NOMO-1 treated with DMSO at 0.1 percent for 48 hours (cell line): Measurements from ENCODE around the gene ZCCHC14.
A peak's percentile ranks its signal among the peaks of the same experiment; 100 is the strongest.
"Not testable (repeated sequence)": the region's sequence is repeated elsewhere in the genome, so short reads cannot be mapped to it uniquely, and the experiment has no call there.

Experiments used
- DNase-seq: peaks from one replicate; lab custom pipeline; 2025; ENCODE audit not compliant: unreplicated experiment; lab: John Stamatoyannopoulos, UW

The ZCCHC14 gene

DNA sequence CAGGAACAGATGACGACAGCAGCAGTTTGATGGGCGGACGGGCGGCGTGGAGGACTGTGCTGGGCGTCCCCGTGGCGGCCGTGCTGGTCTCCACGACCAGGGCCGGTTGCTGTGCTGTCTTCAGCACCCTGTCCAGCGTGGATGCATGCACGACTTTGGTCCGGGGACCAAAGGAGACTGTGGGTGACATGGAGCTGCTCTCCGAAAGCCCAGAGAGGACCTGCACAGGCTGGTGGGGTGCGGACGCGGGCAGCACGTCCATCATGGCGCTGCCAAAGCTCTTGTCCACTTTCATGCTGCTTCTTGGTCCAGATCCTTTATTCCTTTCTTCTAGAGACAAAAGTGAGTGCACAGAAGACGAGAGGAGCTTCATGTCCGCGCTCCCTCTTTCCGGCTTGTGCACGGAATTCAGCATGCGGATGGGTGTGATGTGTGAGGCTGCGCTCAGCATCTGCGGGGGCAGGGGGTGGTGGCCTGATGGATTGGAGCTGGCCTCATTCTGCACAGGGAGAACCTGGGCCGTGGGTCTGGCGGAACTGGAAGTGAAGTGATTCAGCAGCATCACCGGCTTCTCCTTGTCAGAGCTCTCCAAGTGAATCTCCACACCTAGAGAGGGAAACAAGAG, 80.3 kb downstream of the ZCCHC14 start:
- no peak for DNase-seq

GRCh38 chr16:87411375-87412271, 81.2 kb downstream of the ZCCHC14 start:
- no peak for DNase-seq

- no peak for DNase-seq
These were observed 81.9 kb downstream of the ZCCHC14 start for GRCh38 chr16:87410968-87411367.

DNA sequence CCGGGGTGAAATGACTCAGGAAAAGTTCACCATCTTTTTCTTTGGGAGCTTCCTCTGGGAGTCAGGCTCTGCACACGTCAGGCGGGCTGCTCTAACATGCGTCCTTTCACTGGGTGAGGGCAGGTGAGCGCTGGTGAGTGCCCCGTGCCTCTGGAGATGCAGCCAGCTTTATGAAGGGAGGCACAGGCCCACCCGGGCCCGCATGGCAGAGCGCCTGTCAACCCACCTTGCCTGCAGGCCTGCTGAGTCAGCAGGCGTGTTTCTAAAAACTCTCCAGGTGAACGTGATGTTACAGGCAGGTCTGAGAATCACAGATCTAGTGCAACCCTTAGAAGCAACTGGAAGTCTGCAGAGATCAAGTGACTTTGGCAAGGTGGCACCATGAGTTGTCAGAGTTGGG, 82.3 kb downstream of the ZCCHC14 start:
- DNase-seq, result no peak

- no peak for DNase-seq
These were observed 83.0 kb downstream of the ZCCHC14 start for GRCh38 chr16:87409781-87410180.

DNA sequence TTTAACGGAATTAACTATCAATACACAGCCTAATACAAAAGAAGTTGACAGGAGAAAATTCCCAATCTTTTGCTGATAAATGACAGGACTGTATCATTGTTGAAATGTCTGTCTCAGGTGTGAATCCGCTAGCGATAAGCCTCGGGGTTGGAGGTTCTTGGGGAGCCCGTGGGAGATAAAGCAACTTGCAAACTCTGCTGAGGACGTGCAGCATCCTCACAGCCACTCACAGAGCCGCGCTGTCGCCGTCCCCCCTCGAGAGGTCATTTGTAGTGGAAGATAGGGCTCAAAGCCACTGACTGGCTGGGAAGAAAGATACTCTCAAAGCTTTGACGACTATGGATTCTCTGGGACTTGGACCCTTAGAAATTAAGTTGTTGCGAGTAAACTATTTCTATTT, 83.7 kb downstream of the ZCCHC14 start:
- DNase-seq, result no peak

GRCh38 chr16:87407511-87408112, 85.2 kb downstream of the ZCCHC14 start:
- DNase-seq, result peak; percentile 98

DNA sequence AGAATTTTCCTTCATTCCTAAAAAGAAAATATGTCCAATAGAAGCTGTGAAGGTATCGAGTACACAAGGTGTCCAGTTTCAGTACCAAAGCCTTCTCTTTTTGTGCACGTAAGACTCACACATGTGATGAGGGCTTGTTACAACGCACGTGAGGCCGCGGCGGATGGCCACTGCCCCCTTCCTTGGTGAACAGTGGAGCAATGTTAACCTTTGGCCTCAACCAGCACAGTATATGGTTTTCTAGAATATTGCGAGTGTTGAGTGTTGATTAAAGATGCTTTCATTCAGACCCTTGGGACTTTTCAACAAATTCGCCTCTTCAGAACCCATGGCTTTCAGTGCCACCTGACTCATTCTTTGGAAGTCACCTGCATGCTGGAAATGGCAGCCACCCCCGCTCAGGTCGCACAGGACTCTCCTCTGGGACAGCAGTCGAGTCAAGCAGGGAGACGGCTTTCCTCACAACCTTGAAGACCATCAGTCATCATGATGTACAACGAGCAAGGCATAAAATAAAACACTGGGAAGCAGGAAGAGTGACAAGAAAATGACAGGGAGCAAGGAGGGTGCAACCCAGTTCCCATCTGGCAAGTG, 86.2 kb downstream of the ZCCHC14 start:
- DNase-seq, result no peak

DNA sequence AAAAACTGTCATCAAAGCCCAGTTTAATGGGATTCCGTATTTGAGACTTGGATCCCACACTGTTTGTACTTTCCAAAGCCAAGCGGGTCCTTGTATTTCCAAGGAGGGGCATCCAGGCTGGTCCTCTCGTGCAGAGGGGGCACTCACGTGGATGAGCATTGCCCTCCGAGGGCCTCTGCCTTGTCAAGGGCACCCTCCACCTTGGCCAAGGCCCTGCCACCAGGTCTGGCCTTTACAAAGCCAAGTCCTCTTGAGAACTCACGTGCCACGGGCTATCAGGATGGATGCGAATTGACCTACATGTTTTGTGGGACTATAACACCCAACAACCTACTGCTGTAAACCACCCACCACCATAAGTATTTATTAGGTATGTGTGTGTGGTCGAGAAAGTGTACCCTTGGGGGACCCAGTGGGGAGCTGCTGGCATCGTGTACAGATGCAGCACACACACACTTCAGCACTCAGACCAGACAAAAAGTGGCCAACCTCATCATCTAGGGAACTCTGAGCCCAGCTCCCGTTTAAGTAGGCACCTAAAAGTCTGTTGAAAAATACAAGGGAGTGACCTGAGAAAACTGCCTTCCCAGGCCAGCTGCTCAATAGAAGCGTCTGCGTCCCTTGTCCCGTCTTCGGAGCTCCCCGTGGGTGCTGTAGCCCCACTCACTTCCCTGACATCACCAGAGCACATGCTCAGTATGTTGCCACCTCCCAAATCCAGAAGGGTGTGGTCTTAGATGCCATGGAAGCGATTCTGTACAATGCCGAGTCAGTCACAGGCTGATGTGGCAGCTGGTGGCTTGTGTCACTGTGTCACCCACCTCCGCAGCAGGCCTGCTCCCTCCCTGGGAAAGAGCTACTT, 87.8 kb downstream of the ZCCHC14 start:
- DNase-seq, result no peak

- DNase-seq, result no peak
These were observed 97.5 kb downstream of the ZCCHC14 start for GRCh38 chr16:87395181-87395842.

DNA sequence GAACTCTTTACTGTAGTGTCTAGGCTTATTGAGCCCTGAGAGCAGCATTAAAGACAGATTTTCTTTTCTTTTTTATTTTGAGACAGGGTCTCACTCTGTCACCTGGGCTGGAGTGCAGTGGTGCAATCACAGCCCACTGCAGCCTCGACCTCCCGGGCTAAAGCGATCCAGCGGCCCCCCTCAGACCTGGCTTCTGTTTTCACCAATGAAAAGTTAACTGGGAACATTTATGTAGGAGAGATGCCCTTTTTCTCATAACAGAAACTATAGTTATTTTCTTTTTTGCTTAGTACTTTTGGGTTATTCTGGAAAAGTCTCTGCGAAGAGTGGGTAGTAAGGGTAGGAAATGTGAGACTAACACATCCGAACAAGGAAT, 99.2 kb downstream of the ZCCHC14 start:
- no peak for DNase-seq

GRCh38 chr16:87392821-87393679, 99.8 kb downstream of the ZCCHC14 start:
- DNase-seq, result peak; percentile 54

DNA sequence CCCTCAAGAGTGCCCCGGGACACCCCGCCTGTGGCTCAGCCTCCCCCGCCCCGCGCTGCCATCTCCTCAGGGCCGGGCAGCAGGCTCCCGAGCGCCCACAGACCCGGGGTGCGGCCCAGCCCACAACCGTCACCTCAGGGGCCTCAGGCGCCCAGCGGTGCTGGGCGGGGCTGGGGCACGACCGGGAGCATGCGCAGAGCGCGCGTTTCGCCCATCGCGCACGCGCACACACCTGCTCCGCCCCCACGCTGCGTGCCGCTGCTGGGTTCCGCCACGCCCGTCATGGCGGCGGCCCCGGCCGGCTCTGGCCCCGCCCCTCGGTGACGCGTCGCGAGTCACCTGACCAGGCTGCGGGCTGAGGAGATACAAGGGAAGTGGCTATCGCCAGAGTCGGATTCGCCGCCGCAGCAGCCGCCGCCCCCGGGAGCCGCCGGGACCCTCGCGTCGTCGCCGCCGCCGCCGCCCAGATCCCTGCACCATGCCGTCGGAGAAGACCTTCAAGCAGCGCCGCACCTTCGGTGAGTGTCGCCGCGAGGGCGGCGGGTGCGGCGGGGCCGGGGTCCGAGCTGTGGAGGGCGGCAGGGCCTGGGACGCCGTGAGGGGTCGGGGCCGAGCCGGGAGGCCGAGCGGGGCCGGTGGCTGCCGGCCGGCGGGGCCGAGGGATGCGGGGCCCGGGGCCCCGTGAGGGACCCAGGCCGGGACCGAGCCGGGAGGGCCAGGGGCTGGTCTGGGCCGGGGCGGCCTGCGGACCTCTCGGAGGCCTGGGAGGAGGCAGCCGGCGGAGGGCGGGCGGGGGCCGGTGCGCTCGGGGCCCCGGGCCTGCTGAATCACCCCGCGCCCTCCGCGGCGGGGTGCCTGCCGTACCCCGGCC, 100.6 kb downstream of the ZCCHC14 start, which contains the start of gene MAP1LC3B:
MAP1LC3B (plus strand) TSS at position 387 of the 871 bp plus-strand sequence; CDS start at position 479, 92 bp downstream.
- DNase-seq, result peak; percentile 83

- no peak for DNase-seq
These were observed 101.4 kb downstream of the ZCCHC14 start for GRCh38 chr16:87391324-87391949.

DNA sequence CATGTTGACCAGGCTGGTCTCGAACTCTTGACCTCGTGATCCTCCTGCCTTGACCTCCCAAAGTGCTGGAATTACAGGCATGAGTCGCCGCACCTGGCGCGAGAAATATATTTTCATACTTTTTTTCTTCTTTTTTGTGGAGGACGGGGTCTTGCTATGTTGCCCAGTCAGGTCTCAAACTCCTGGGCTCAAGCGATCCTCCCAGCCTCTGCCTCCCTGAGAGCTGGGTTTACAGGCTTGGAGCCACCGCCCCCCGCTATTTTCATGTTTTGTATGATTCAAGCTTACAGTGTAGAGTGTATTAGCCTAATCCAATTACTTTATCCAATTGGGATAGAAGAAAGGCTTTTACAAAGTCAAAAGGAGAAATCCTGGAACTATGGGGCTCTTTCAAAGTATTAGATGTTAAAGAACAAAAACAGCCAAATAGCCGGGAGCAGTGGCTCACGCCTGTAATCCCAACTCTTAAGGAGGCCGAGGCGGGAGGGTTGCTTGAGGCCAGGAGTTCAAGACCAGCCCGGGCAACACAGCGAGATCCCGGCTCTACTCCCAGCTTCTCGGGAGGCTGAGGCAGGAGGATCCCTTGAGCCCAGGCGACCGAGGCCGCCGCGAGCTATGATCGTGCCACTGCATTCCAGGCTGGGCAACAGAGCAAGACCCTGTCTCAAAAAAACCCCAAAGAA, 102.0 kb downstream of the ZCCHC14 start:
- DNase-seq, result no peak

GRCh38 chr16:87389914-87390313, 102.9 kb downstream of the ZCCHC14 start:
- not testable (repeated sequence) for DNase-seq

- DNase-seq, result no peak
These were observed 103.6 kb downstream of the ZCCHC14 start for GRCh38 chr16:87389245-87389644.
